Chondrocyte (in vitro differentiated cells): ENCODE results near the gene DCBLD1. TPM values are rescaled to one million over a fixed set of nuclear protein-coding genes. Genes with fewer than 3 reads are reported as not detected.
A peak's percentile ranks its signal among the peaks of the same experiment; 100 is the strongest.

ENCODE experiments used
- DNase-seq: peaks from one replicate; pipeline ENCODE4 v3.0.0; 2021; ENCODE audit warnings: mixed read lengths, low spot score
- H3K27ac Mint-ChIP-seq: one replicate; pipeline ENCODE4 v1.8.0; 2021; ENCODE audit warnings: mild to moderate bottlenecking, moderate library complexity, mixed read lengths; ENCODE audit not compliant: unreplicated experiment
- H3K27me3 Mint-ChIP-seq: 2 replicates; pipeline ENCODE4 v1.8.0; 2021; ENCODE audit warnings: low read depth, mixed read lengths
- H3K36me3 Mint-ChIP-seq: 2 replicates; pipeline ENCODE4 v1.8.0; 2021; ENCODE audit warnings: low read depth, mixed read lengths
- H3K4me1 Mint-ChIP-seq: 2 replicates; pipeline ENCODE4 v1.8.0; 2021; ENCODE audit warnings: low read depth, mild to moderate bottlenecking, mixed read lengths
- H3K4me3 Mint-ChIP-seq: one replicate; pipeline ENCODE4 v1.8.0; 2021; ENCODE audit warnings: mild to moderate bottlenecking, moderate library complexity, mixed read lengths; ENCODE audit not compliant: unreplicated experiment
- H3K9me3 Mint-ChIP-seq: 2 replicates; pipeline ENCODE4 v1.8.0; 2021; ENCODE audit warnings: low read depth, mixed read lengths
- total RNA-seq: library from RNA; stranded (reverse); gene quantifications from 3 replicates; pipeline ENCODE4 v1.2.1, GENCODE V29; 2021
- TF ChIP-seq, protein P1 (sequence below): fragments of 200-600 bp; sonication (generic); IDR thresholded peaks from 2 replicates; pipeline ENCODE4 v1.5.0; 2021; ENCODE audit warnings: antibody characterized with exemption, mild to moderate bottlenecking, moderate library complexity

The DCBLD1 gene
- total RNA-seq, 1 donor from 2014 or later, result 39.3 TPM

DNA sequence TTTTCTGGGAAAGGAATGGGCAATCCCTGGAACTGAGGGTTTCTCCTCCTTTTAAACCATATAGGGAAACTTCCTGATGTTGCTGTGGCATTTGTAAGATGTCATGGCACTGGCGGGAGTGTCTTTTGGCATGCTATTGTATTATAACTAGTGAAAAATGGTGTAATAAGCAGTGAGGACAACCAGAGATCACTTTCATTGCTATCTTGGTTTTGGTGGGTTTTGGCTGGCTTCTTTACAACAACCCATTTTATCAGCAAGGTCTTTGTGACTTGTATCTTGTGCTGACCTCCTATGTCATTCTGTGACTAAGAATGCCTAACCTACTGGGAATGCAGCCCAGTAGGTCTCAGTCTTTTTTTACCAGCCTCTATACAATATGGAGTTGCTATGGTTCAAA lies 9.1 kb upstream of the DCBLD1 start:
- Mint-ChIP-seq H3K27me3 (no peaks in the 10 kb centered on the region), H3K27ac (no peak overlapping the region), H3K36me3 (no peaks in the 10 kb centered on the region), H3K9me3 (no peaks in the 10 kb centered on the region), H3K4me1 (no peaks in the 10 kb centered on the region), H3K4me3 (no peak overlapping the region)
- TF ChIP-seq, protein P1, sequence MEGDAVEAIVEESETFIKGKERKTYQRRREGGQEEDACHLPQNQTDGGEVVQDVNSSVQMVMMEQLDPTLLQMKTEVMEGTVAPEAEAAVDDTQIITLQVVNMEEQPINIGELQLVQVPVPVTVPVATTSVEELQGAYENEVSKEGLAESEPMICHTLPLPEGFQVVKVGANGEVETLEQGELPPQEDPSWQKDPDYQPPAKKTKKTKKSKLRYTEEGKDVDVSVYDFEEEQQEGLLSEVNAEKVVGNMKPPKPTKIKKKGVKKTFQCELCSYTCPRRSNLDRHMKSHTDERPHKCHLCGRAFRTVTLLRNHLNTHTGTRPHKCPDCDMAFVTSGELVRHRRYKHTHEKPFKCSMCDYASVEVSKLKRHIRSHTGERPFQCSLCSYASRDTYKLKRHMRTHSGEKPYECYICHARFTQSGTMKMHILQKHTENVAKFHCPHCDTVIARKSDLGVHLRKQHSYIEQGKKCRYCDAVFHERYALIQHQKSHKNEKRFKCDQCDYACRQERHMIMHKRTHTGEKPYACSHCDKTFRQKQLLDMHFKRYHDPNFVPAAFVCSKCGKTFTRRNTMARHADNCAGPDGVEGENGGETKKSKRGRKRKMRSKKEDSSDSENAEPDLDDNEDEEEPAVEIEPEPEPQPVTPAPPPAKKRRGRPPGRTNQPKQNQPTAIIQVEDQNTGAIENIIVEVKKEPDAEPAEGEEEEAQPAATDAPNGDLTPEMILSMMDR, result no peak
- DNase-seq, result no peak

DNA sequence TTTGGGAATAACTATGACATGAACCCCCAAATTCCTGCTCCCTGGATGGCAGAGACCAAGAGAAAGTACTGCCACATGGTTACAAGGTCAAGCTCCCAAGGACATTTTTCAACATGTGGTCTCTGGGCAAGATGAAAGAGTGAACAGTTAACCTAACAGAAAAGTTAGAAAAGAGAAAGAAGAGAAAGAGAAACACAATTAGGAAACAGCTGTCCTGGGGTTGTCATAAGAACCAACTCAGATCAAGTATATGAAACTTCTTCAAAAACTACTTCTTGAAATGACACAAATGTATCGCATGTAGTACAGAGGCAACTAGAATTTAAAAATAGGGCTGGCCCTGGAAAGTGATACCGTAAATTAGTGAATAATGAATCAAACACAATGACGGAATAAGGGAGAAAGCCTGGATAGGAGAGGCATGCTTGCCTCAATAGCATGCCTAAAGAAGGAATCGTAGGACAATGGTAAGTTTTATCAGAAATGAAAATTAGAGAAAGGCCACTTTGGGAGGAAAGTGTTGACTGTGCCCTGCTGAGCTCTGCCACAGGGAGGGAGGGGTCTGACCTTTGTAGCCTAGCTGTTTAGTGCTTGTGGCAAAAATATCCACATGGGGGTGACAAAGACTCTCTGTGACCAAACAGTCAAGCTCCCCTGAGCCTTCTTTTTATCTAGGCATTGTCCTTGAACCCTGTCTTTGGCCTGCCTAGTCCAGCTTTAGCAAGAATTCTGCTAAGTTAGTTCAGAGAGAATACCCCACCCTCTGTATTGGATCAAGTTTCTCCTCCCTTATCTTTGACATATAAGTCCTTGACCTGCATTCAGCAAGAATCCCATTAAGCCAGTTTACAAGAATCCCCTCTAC lies 4.3 kb upstream of the DCBLD1 start:
- TF ChIP-seq, protein P1, result peak; percentile 67
- H3K27ac Mint-ChIP-seq, result no peak overlapping the region
- H3K4me1 Mint-ChIP-seq, result peaks cover 5% of the 10 kb centered on the region
- H3K36me3 Mint-ChIP-seq, result no peaks in the 10 kb centered on the region
- no peak for DNase-seq
- H3K4me3 Mint-ChIP-seq, result no peak overlapping the region
- H3K27me3 Mint-ChIP-seq, result no peaks in the 10 kb centered on the region
- no peaks in the 10 kb centered on the region for H3K9me3 Mint-ChIP-seq

DNA sequence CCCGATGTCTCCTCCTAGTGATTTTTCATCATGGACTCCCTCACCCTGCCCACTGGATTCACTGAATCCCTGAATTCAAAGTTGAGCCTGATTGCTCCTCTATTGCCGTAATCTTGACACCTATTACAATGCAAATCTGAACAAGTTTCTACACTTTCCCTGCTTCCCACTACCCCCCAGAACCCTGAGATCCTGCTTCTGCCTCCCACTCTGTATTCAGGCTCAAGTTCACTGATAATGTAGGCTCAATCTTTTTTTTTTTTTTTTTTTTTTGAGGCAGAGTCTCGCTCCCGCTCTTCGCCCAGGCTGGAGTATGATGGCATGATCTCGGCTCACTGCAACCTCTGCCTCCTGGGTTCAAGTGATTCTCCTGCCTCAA lies 3.6 kb upstream of the DCBLD1 start:
- Mint-ChIP-seq H3K36me3 (no peaks in the 10 kb centered on the region), H3K4me1 (peaks cover 10% of the 10 kb centered on the region), H3K27me3 (no peaks in the 10 kb centered on the region), H3K27ac (no peak overlapping the region), H3K9me3 (no peaks in the 10 kb centered on the region), H3K4me3 (no peak overlapping the region)
- DNase-seq, result no peak
- TF ChIP-seq, protein P1, result no peak

DNA sequence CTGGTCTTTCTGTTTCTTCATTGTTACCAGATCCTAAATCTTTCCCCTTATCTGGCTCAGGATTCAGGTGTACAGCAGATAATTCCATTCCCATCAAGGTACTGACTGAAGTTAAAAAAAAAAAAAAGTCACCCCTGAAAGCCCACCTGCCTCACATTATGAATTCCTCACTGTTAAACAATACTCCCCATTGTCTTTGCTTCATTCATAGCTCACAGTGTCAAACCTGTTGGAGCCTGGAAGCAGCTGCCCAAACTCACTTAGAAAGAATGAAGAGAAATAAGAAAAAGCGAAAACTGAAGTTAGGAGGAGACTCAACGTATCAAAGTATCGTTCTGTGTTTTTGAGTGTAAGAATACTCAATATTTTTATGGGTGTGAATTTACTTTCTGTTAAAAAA lies 1.8 kb upstream of the DCBLD1 start:
- DNase-seq, result no peak
- Mint-ChIP-seq H3K36me3 (no peaks in the 10 kb centered on the region), H3K4me1 (peaks cover 26% of the 10 kb centered on the region), H3K27me3 (no peaks in the 10 kb centered on the region), H3K27ac (no peak overlapping the region), H3K4me3 (no peak overlapping the region), H3K9me3 (no peaks in the 10 kb centered on the region)
- TF ChIP-seq, protein P1, result no peak

DNA sequence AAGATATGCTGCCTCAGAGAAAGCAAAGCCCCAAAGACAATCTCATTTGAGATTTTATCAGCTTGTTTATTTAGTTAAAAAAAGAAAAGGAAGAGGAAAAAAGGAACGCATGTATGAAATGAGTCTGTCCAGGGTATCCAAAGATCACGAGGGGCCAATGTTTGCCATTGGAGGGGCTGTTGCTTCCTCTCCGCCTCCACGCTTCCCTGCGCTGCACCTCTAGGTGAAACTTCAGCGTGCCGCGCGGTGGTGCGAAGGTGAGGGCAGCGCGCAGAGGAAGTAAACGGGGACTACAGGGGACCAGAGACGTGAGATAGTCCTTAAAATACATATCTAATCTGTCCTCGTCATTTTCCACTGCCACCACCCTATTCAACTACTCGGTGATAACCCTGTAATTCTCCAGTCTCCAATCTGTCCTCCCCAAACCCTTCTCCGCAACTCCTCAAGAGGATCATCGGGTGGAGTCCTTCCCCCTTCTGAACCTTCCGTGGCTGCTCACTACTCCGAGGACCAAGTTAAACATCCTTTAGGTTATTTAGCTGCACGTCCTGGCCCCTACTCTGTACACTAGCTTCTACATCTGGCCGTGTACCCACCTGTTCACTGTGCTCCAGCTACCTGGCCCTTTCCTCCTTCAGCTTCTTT lies 1.1 kb upstream of the DCBLD1 start:
- TF ChIP-seq, protein P1, result no peak
- H3K36me3 Mint-ChIP-seq, result peaks cover under 1% of the 10 kb centered on the region
- H3K27me3 Mint-ChIP-seq, result no peaks in the 10 kb centered on the region
- H3K4me3 Mint-ChIP-seq, result no peak overlapping the region
- H3K4me1 Mint-ChIP-seq, result peaks cover 34% of the 10 kb centered on the region
- DNase-seq, result no peak
- H3K27ac Mint-ChIP-seq, result no peak overlapping the region
- H3K9me3 Mint-ChIP-seq, result no peaks in the 10 kb centered on the region
